DOHH2 (cell line): Measurements from ENCODE around the gene EFS.

Experiments used
- H3F3A ChIP-seq: fragments of 200-600 bp; sonication (generic), shearing (Covaris generic); 2 replicates; pipeline ENCODE4 v1.6.0; 2016; ENCODE audit warnings: antibody characterized with exemption, mild to moderate bottlenecking; ENCODE audit not compliant: control insufficient read depth, insufficient read depth
- H3K27ac ChIP-seq: fragments of 200-600 bp; sonication (generic); 2 replicates; pipeline ENCODE4 v1.5.1; 2014; ENCODE audit warnings: low read depth, mild to moderate bottlenecking, low read length, moderate library complexity
- H3K27me3 ChIP-seq: fragments of 200-600 bp; sonication (generic); 2 replicates; pipeline ENCODE4 v1.6.1; 2014; ENCODE audit warnings: mild to moderate bottlenecking, low read length, mixed read lengths; ENCODE audit not compliant: control insufficient read depth
- H3K36me3 ChIP-seq: fragments of 200-600 bp; sonication (generic); 2 replicates; pipeline ENCODE4 v1.6.1; 2014; ENCODE audit warnings: mild to moderate bottlenecking, low read length, moderate library complexity, mixed read lengths; ENCODE audit not compliant: control insufficient read depth
- H3K4me1 ChIP-seq: fragments of 200-600 bp; sonication (generic); 2 replicates; pipeline ENCODE4 v1.6.1; 2014; ENCODE audit warnings: mild to moderate bottlenecking, low read length, mixed read lengths; ENCODE audit not compliant: control insufficient read depth
- H3K4me2 ChIP-seq: fragments of 200-600 bp; sonication (generic); 2 replicates; pipeline ENCODE4 v1.6.0; 2014; ENCODE audit warnings: mild to moderate bottlenecking, low read length, moderate library complexity
- H3K4me3 ChIP-seq: fragments of 200-600 bp; sonication (generic); 2 replicates; pipeline ENCODE4 v1.5.1; 2014; ENCODE audit warnings: mild to moderate bottlenecking, low read length, mixed read lengths
- H3K79me2 ChIP-seq: fragments of 200-600 bp; sonication (generic); 2 replicates; pipeline ENCODE4 v1.6.1; 2014; ENCODE audit warnings: mild to moderate bottlenecking, low read length, mixed read lengths; ENCODE audit not compliant: control insufficient read depth
- H3K9me2 ChIP-seq: fragments of 200-600 bp; sonication (generic); replicated peaks from 2 replicates; pipeline ENCODE4 v1.6.1; 2014; ENCODE audit warnings: mild to moderate bottlenecking, low read length, mixed read lengths; ENCODE audit not compliant: control insufficient read depth
- H3K9me3 ChIP-seq: fragments of 200-600 bp; sonication (generic); 2 replicates; pipeline ENCODE4 v1.6.1; 2014; ENCODE audit warnings: antibody characterized with exemption, low read length, mixed read lengths; ENCODE audit not compliant: control insufficient read depth, insufficient read depth
- H4K20me1 ChIP-seq: fragments of 200-600 bp; sonication (generic); 2 replicates; pipeline ENCODE4 v1.6.0; 2014; ENCODE audit warnings: low read depth, mild to moderate bottlenecking, antibody characterized with exemption, low read length, moderate library complexity; ENCODE audit not compliant: control insufficient read depth, insufficient read depth
- CTCF ChIP-seq: fragments of 200-600 bp; sonication (generic); IDR thresholded peaks from one replicate; pipeline ENCODE4 v1.5.1; 2014; ENCODE audit warnings: antibody characterized with exemption, mild to moderate bottlenecking, low read depth, low read length; ENCODE audit not compliant: poor library complexity, severe bottlenecking
- EZH2phosphoT487 ChIP-seq: fragments of 200-600 bp; sonication (generic); IDR thresholded peaks from 2 replicates; pipeline ENCODE4 v1.6.1; 2017; ENCODE audit warnings: borderline replicate concordance, mild to moderate bottlenecking, antibody characterized with exemption, low read length, moderate library complexity, mixed read lengths

EFS gene

DNA sequence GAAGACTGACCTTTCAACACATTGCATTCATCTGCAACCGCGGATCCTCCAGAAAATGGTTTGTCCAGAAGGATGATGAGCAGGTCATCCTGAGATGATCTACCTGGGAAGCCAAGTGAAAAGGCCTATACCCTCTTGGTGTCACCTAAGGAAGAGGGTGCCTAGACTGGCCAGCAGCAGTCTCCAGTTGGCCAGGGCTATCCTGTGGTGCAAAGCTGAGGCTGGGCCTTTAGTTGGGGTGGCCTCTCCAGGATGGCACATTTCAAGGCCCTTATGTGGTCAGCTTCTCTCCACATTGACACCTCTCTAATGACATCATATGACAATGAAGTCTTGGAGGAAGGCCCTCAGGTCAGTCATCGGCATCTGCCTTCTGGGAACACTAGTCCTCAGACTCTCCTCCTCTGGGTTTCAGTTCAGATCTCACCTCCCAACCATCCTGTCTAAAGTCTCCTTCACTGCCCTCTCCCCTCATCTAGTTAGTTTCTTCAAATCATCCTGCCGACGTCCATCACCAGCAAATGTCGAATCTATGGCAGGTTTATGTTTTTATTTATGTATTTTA is 9.0 kb downstream of the EFS start:
- H3K4me1 ChIP-seq, result no peaks in the 10 kb centered on the region
- no peak overlapping the region for H3K4me2 ChIP-seq
- H3K27me3 ChIP-seq, result no peaks in the 10 kb centered on the region
- TF ChIP-seq EZH2phosphoT487 (no peak), CTCF (no peak)
- no peaks in the 10 kb centered on the region for H3K9me2 ChIP-seq
- H3F3A ChIP-seq, result no peaks in the 10 kb centered on the region
- no peaks in the 10 kb centered on the region for H3K9me3 ChIP-seq
- no peak overlapping the region for H3K4me3 ChIP-seq
- no peaks in the 10 kb centered on the region for H3K79me2 ChIP-seq
- no peaks in the 10 kb centered on the region for H4K20me1 ChIP-seq
- H3K36me3 ChIP-seq, result no peaks in the 10 kb centered on the region
- no peak overlapping the region for H3K27ac ChIP-seq

GRCh38 chr14:23354990-23355389 is 10.0 kb downstream of the EFS start:
- Histone ChIP-seq H4K20me1 (no peaks in the 10 kb centered on the region), H3K9me2 (no peaks in the 10 kb centered on the region), H3K36me3 (no peaks in the 10 kb centered on the region), H3K79me2 (no peaks in the 10 kb centered on the region), H3K4me2 (no peak overlapping the region), H3K4me3 (no peak overlapping the region), H3K4me1 (no peaks in the 10 kb centered on the region), H3K27ac (no peak overlapping the region), H3F3A (no peaks in the 10 kb centered on the region), H3K9me3 (no peaks in the 10 kb centered on the region), H3K27me3 (no peaks in the 10 kb centered on the region)
- TF ChIP-seq CTCF (no peak), EZH2phosphoT487 (no peak)

DNA sequence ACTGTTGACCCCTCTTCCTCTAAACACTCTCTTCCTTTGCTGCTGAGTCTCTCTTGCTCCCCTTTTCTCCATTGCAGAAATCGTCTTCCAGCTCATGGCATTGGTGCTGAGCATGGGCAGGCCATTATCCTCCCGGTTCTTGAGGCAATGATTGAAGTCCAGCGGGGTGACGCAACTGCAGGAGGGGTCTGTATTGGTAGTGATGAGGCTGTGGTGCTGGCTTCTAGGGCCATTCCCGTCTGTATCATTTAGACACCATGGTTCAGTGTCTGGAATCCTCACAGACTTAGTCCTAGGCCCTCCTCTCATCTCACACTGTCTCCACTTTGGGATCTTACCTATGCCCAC is 11.6 kb downstream of the EFS start:
- H3K4me2 ChIP-seq, result no peak overlapping the region
- TF ChIP-seq CTCF (no peak), EZH2phosphoT487 (no peak)
- no peak overlapping the region for H3K4me3 ChIP-seq

More for the DNA sequence above, 11.6 kb downstream of the EFS start:
- H3K4me1 ChIP-seq, result no peaks in the 10 kb centered on the region
- no peak overlapping the region for H3K27ac ChIP-seq
- H3K9me2 ChIP-seq, result no peaks in the 10 kb centered on the region
- no peaks in the 10 kb centered on the region for H4K20me1 ChIP-seq
- no peaks in the 10 kb centered on the region for H3K36me3 ChIP-seq
- no peaks in the 10 kb centered on the region for H3K79me2 ChIP-seq
- H3K9me3 ChIP-seq, result no peaks in the 10 kb centered on the region
- H3F3A ChIP-seq, result no peaks in the 10 kb centered on the region
- no peaks in the 10 kb centered on the region for H3K27me3 ChIP-seq
